Astrocyte of the cerebellum (primary cell): Measurements from ENCODE around the gene FIBCD1.

Source experiments
- DNase-seq: peaks from one replicate; pipeline ENCODE4 v3.0.0-alpha.2; 2011; ENCODE audit warnings: low read depth
- H3K4me3 ChIP-seq: 2 replicates; pipeline ENCODE4 v1.5.1; 2011; ENCODE audit warnings: mild to moderate bottlenecking, low read depth, low read length, moderate library complexity
- CTCF ChIP-seq: IDR thresholded peaks from 2 replicates; pipeline ENCODE4 v1.5.1; 2012; ENCODE audit warnings: low read length, low read depth, moderate library complexity, mild to moderate bottlenecking; ENCODE audit errors: missing control alignments
- in situ Hi-C: cut with HindIII; loops from 2 replicates; pipeline ENCODE4 v1.10.0; 2017; ENCODE audit warnings: low sequenced_read_pairs

Gene FIBCD1

DNA sequence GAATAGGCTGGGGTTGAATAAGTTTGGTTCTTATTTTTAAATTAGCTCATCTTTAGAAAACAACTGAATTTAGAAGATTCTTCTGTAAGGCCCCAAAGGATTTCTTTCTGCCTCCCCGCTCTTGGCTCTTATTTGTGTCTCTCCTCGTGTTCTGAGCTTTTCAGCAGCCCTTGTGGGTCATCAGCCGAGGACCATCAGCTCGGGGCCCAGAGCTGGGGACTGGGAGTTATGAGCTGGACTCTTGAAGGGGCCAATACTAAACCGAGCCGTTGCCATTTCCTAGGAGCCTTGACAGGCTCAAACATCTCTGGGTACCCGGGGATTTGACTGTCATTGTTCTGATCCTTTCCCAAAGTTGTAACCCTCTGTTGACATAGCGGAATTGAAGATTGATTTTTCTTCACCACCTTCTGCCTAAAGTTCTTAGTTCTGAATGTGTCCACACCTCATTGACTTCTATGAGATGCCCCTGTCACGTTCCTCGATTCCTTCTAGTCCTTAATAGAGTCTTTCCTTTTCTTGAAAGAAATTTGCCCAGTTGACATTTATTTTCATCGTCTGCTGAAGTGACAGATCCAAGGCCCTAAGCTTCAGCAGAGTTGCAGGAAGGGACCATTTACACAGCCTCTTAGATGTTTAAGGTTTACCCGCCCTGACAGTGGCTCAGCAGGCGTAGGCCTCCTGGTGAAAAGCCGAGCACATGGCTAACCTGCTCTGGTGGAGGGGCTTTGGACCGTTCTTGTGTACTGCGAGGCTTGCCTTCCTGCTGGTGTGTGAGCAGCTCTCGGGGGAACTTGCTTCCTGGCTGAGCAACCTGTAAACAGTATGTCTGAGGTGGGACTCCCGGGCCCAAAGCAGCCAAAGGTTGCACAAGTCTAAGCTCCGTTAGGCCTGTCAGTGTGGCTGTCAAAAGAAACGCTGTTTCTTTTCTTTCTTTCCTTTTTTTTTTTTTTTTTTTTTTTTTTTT is 80.0 kb downstream of the FIBCD1 start:
- no peak for TF ChIP-seq CTCF
- DNase-seq = no peak
- no peak overlapping the region for H3K4me3 ChIP-seq
- in situ Hi-C loops = loop anchor here (10.0 kb wide), 1 partner anchor 124 kb away; no protein-coding TSS in a partner anchor

DNA sequence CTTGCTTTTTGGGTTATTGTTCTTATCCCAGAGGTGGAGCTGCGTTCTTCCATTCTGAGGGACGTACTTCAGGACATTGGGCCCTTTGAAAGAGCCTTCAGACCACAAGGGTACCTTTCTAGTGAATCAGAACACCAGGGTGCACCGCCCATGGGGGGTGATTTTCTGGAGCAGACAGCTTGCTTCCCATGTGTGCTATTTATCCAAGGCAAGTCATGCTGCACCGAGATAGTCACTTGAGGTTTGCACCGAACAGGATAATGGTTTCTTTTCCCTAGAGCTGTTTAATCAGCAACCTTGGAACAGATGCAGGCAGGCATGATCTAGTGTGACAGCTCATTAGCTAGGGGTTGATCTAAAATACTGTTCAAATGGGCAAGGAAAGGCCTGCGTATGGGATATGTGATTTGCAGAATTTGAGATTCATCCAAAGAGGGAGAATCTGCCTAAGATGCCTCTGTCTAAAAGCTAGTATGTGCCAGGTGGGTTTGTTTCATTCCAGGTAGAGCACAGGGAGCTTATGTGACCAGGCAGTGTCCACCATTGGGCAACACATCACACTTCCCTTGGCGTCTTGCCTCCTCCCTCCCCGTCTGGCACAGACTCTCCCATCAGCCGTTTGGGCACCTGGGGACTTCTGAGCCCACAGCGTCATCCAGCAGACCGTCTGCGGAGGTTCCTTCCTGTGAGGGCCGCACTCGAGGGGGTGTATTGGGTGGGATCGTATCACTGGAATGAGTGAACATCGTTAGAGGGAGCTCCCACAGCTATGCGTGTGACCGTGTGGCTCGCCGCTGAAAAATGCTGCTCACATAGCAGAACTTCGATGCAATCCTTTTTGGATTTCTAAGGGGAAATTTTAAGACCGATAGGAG is 80.9 kb downstream of the FIBCD1 start:
- peak; percentile 89 for DNase-seq
- no peak overlapping the region for H3K4me3 ChIP-seq
- TF ChIP-seq CTCF = no peak
- in situ Hi-C loops = loop anchor here (10.0 kb wide), 1 partner anchor 123 kb away; no protein-coding TSS in a partner anchor

DNA sequence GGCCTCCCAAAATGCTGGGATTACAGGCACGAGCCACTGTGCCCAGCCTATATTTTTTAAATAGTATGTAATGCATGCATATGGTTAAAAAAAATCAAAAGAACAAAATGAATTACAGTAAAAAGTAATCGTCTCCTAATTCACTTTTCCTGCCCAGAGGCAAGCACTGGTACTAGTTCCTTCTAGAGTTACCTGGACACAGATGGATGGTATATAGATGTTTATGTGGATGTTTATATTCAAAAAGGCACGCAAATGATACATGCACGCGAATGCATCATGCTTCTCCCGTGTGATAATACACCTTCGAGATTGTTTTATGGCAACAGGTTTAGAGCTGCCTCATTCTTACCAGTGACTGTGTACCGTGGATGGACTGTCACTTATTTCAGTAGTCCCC is 82.6 kb downstream of the FIBCD1 start:
- no peak for DNase-seq
- no peak for TF ChIP-seq CTCF
- no peak overlapping the region for H3K4me3 ChIP-seq
- in situ Hi-C loops = loop anchor here (10.0 kb wide), 1 partner anchor 122 kb away; no protein-coding TSS in a partner anchor

GRCh38 chr9:130854835-130855234 is 84.2 kb downstream of the FIBCD1 start:
- H3K4me3 ChIP-seq = no peak overlapping the region

DNA sequence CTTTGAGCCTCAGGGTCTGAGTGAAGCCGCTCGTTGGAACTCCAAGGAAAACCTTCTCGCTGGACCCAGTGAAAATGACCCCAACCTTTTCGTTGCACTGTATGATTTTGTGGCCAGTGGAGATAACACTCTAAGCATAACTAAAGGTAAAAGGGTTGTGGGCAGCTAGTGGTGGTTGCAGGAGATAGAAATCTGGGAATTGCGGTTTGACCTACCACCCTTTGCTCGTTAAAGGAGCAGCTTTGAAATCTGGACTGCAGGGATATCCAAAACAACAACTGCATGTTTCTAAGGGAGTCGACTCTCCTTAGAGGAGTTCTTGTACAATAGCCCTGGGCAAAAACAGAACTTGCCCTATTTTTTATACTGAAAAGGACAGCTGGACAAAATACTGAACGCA is 85.0 kb downstream of the FIBCD1 start:
- no peak for TF ChIP-seq CTCF

More at GRCh38 chr9:130854835-130855234, 84.2 kb downstream of the FIBCD1 start:
- in situ Hi-C loops = loop anchor here (5.0 to 10.0 kb wide), 2 partner anchors 63 to 120 kb away; no protein-coding TSS in a partner anchor
- DNase-seq = no peak
- TF ChIP-seq CTCF = no peak

DNA sequence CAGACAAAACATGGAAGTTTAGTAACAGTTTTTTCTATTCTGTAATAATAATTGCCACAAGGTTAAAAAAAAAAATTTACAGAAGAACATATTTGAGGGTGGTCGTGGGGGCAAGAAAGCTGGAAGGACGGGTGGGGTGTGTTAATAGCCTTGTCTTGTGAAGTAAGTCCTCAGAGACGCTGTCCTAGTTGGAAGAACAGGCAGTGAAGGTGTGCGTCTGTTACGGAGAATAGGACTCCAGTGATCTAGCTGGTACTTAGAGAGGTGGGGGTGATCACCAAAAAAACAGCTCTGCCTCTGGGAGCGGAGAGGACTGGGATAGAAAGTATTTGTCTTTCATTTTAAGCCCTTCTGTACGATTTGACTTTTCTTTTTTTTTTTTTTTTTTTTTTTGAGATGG is 86.2 kb downstream of the FIBCD1 start:
- no peak for TF ChIP-seq CTCF
- in situ Hi-C loops = loop anchor here (5.0 to 10.0 kb wide), 2 partner anchors 60 to 118 kb away; no protein-coding TSS in a partner anchor
- H3K4me3 ChIP-seq = no peak overlapping the region
- no peak for DNase-seq

More for the DNA sequence above, 85.0 kb downstream of the FIBCD1 start:
- in situ Hi-C loops = loop anchor here (5.0 to 10.0 kb wide), 2 partner anchors 62 to 119 kb away; no protein-coding TSS in a partner anchor
- no peak for DNase-seq
- H3K4me3 ChIP-seq = no peak overlapping the region
